Neural progenitor cell (in vitro differentiated cells): ENCODE measurements around the gene THSD4. TPM values are rescaled to one million over a fixed set of nuclear protein-coding genes. Genes with fewer than 3 reads are reported as not detected.

Experiments used
- DNase-seq: peaks from one replicate; pipeline ENCODE4 v3.0.0-alpha.2; 2016; ENCODE audit warnings: low spot score
- H2AFZ ChIP-seq: fragments of 200-600 bp; sonication (generic); replicated peaks from 2 replicates; pipeline ENCODE4 v1.6.1; 2016; ENCODE audit warnings: antibody characterized with exemption
- H3F3A ChIP-seq: fragments of 200-600 bp; sonication (generic); 2 replicates; pipeline ENCODE4 v1.6.1; 2016; ENCODE audit warnings: antibody characterized with exemption, low read depth
- H3K27ac ChIP-seq: fragments of 200-600 bp; sonication (generic); 2 replicates; pipeline ENCODE4 v1.5.1; 2016; ENCODE audit warnings: mild to moderate bottlenecking
- H3K27me3 ChIP-seq: fragments of 200-600 bp; sonication (generic); 2 replicates; pipeline ENCODE4 v1.6.1; 2016; ENCODE audit warnings: mild to moderate bottlenecking, moderate library complexity
- H3K36me3 ChIP-seq: fragments of 200-600 bp; sonication (generic); 2 replicates; pipeline ENCODE4 v1.5.1; 2016
- H3K4me1 ChIP-seq: fragments of 200-600 bp; sonication (generic); 2 replicates; pipeline ENCODE4 v1.6.1; 2016; ENCODE audit warnings: mixed run types
- H3K4me2 ChIP-seq: fragments of 200-600 bp; sonication (generic); 2 replicates; pipeline ENCODE4 v1.6.1; 2016
- H3K4me3 ChIP-seq: fragments of 200-600 bp; sonication (generic); 2 replicates; pipeline ENCODE4 v1.5.1; 2016
- H3K79me2 ChIP-seq: fragments of 200-600 bp; sonication (generic); 2 replicates; pipeline ENCODE4 v1.6.1; 2016; ENCODE audit warnings: low read depth
- H3K9ac ChIP-seq: fragments of 200-600 bp; sonication (generic); 2 replicates; pipeline ENCODE4 v1.6.1; 2016
- H3K9me3 ChIP-seq: fragments of 200-600 bp; sonication (generic); 2 replicates; pipeline ENCODE4 v1.5.1; 2016; ENCODE audit warnings: low read depth
- H4K20me1 ChIP-seq: fragments of 200-600 bp; sonication (generic); 2 replicates; pipeline ENCODE4 v1.6.1; 2016; ENCODE audit warnings: low read depth
- H3K27ac Mint-ChIP-seq: 3 replicates; pipeline ENCODE4 v1.8.0; 2021; ENCODE audit warnings: mixed read lengths
- H3K27me3 Mint-ChIP-seq: 2 replicates; pipeline ENCODE4 v1.8.0; 2022; ENCODE audit warnings: low read depth, mild to moderate bottlenecking, inconsistent platforms, moderate library complexity, mixed read lengths; ENCODE audit not compliant: insufficient read depth
- H3K36me3 Mint-ChIP-seq: 3 replicates; pipeline ENCODE4 v1.8.0; 2021; ENCODE audit warnings: mixed read lengths
- H3K4me1 Mint-ChIP-seq: 3 replicates; pipeline ENCODE4 v1.8.0; 2021; ENCODE audit warnings: mixed read lengths
- H3K4me3 Mint-ChIP-seq: 3 replicates; pipeline ENCODE4 v1.8.0; 2021; ENCODE audit warnings: mild to moderate bottlenecking, moderate library complexity, mixed read lengths
- H3K9me3 Mint-ChIP-seq: 3 replicates; pipeline ENCODE4 v1.8.0; 2020; ENCODE audit warnings: mixed read lengths
- CTCF ChIP-seq: fragments of 200-600 bp; sonication (generic); IDR thresholded peaks from 2 replicates; pipeline ENCODE4 v1.5.1; 2017; ENCODE audit warnings: antibody characterized with exemption, mild to moderate bottlenecking
- EZH2 ChIP-seq: fragments of 200-600 bp; sonication (generic); IDR thresholded peaks from 2 replicates; pipeline ENCODE4 v1.6.1; 2017; ENCODE audit warnings: antibody characterized with exemption, mild to moderate bottlenecking, moderate library complexity
- EZH2phosphoT487 ChIP-seq: fragments of 200-600 bp; sonication (generic); IDR thresholded peaks from 2 replicates; pipeline ENCODE4 v1.6.1; 2017; ENCODE audit warnings: antibody characterized with exemption
- total RNA-seq: library from RNA; depleted of rRNA; stranded (reverse); fragments of >200 nt; gene quantifications from 2 replicates; pipeline ENCODE4 v1.2.3, GENCODE V29; 2015; ENCODE audit warnings: low replicate concordance

The THSD4 gene
- total RNA-seq, 1 donor from 2014 or later: 2.4 TPM

DNA sequence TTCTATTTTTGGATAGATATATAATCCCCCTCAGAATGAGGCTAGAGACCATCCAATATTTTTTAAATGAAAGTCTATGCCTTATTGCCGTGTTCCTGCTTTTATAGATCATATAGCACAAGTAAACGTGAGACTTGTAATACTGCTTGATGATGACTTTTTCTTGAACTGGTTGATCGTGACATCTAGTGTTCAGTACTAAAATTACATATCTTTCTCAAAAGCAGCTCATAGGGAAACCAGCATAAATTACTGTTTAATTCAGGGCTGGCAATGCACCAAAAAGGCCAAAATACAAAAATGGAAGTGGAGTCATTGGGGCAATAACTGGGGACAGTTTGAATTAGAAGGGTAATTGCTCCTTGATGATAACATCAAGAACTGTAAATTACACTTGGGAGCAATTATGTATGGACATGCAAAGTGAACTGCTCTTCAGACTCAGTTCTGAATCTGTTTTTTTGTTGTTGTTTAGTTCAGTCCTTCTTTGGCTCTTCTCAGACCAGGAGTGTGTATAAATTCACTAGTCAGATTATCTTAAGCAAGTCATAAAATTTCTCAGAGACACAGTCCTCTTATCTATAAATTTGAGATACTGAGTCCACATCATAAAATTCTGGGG is 325.3 kb downstream of the THSD4 start:
- no peaks in the 10 kb centered on the region for H4K20me1 ChIP-seq
- H3K4me1 Mint-ChIP-seq: no peaks in the 10 kb centered on the region
- DNase-seq: peak; percentile 28

DNA sequence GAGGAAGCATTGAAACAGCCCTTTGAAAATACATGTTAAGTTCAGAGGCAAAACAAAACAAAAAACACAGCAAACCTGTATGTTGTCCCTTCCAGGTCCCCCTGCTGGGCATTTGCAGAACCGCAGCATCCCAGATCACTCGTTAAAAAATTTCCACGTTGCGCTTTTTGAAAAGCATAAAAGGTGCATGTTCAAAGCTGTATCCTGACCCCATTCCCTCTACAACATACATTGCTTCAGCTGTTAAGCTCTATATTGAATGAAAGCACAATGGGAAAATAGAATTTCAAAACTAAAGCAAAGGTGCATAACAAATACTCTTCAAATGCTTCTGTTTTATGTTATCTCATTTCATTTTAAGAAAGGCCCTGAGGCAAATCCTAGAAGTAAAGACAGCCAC is 328.3 kb downstream of the THSD4 start:
- Histone ChIP-seq H2AFZ (peak overlapping the region; percentile 58), H3K4me2 (no peak overlapping the region), H4K20me1 (no peaks in the 10 kb centered on the region), H3K9ac (no peak overlapping the region), H3K4me3 (no peak overlapping the region), H3K79me2 (no peaks in the 10 kb centered on the region), H3K27me3 (no peaks in the 10 kb centered on the region), H3F3A (no peaks in the 10 kb centered on the region), H3K36me3 (no peaks in the 10 kb centered on the region), H3K27ac (no peak overlapping the region), H3K9me3 (no peaks in the 10 kb centered on the region), H3K4me1 (no peaks in the 10 kb centered on the region)
- Mint-ChIP-seq H3K4me1 (no peaks in the 10 kb centered on the region), H3K27me3 (peaks cover 4% of the 10 kb centered on the region), H3K9me3 (no peaks in the 10 kb centered on the region), H3K36me3 (no peaks in the 10 kb centered on the region), H3K27ac (no peak overlapping the region), H3K4me3 (no peak overlapping the region)
- peak; percentile 68 for DNase-seq
- TF ChIP-seq EZH2phosphoT487: no peak
- TF ChIP-seq CTCF: peak; percentile 94
- no peak for TF ChIP-seq EZH2

More for the DNA sequence above, 325.3 kb downstream of the THSD4 start:
- Mint-ChIP-seq H3K27me3 (peaks cover 4% of the 10 kb centered on the region), H3K9me3 (peaks cover 2% of the 10 kb centered on the region), H3K4me3 (no peak overlapping the region), H3K27ac (no peak overlapping the region), H3K36me3 (no peaks in the 10 kb centered on the region)
- no peak for TF ChIP-seq EZH2
- TF ChIP-seq CTCF: peak; percentile 68
- H3K9me3 ChIP-seq: no peaks in the 10 kb centered on the region
- no peak overlapping the region for H2AFZ ChIP-seq
- no peak overlapping the region for H3K27ac ChIP-seq
- H3K79me2 ChIP-seq: no peaks in the 10 kb centered on the region
- no peaks in the 10 kb centered on the region for H3K4me1 ChIP-seq
- no peaks in the 10 kb centered on the region for H3F3A ChIP-seq
- no peak overlapping the region for H3K4me2 ChIP-seq
- H3K9ac ChIP-seq: no peak overlapping the region
- H3K27me3 ChIP-seq: no peaks in the 10 kb centered on the region
- no peaks in the 10 kb centered on the region for H3K36me3 ChIP-seq
- H3K4me3 ChIP-seq: no peak overlapping the region

DNA sequence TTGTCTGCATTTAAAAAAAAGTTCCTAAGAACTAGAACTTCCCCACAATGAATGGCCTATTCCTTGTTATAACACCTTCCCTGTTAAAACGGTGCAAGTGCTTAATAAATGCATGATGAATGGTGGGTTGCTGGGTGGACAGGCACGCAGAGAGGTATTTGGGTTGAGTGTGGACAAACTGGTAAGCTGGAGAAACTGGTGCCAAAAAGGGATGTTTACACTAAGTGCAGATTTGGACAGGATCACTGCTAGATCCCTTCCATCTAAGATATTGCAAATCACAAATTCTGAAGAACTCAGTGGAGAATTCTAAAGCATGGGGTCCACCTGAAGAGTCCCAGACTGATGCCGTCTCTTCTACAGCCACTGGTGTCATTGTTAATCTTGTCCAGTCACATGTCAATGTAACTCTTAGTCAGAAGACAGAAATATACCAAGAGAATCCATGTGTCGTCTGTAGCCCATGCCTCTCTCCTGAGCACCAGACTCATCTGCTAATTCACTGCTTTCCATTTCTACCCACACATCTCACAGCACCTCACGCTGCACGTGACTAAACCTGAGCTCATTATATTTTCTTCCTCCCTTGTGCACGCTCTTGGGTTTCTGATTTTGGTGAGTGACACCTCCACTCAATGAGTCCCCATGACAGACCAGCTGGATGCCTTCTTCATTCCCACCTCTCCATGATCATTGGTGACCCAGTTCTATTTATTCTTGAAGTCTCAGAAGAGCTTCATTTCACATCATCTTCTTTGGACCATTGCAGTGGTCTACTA is 328.9 kb downstream of the THSD4 start:
- no peaks in the 10 kb centered on the region for H3K27me3 ChIP-seq
- no peaks in the 10 kb centered on the region for H3K9me3 ChIP-seq
- H3F3A ChIP-seq: no peaks in the 10 kb centered on the region
- no peaks in the 10 kb centered on the region for H3K36me3 Mint-ChIP-seq
- H3K36me3 ChIP-seq: no peaks in the 10 kb centered on the region
- no peaks in the 10 kb centered on the region for H3K9me3 Mint-ChIP-seq
- no peaks in the 10 kb centered on the region for H4K20me1 ChIP-seq
- no peak overlapping the region for H3K27ac Mint-ChIP-seq
- no peak for TF ChIP-seq EZH2
- TF ChIP-seq EZH2phosphoT487: no peak
- no peak for TF ChIP-seq CTCF
- H3K4me1 ChIP-seq: no peaks in the 10 kb centered on the region
- no peak for DNase-seq
- H3K27ac ChIP-seq: no peak overlapping the region
- H3K9ac ChIP-seq: no peak overlapping the region
- H3K4me3 ChIP-seq: no peak overlapping the region
- no peaks in the 10 kb centered on the region for H3K79me2 ChIP-seq
- no peak overlapping the region for H2AFZ ChIP-seq
- H3K27me3 Mint-ChIP-seq: peaks cover 4% of the 10 kb centered on the region
- no peak overlapping the region for H3K4me3 Mint-ChIP-seq
- no peak overlapping the region for H3K4me2 ChIP-seq
- H3K4me1 Mint-ChIP-seq: no peaks in the 10 kb centered on the region
